IMR-90 (cell line): Measurements from ENCODE around the gene CCDC182. TPM values are rescaled to one million over a fixed set of nuclear protein-coding genes. Genes with fewer than 3 reads are reported as not detected.

Experiments used
- ATAC-seq: fragments of 200-7000 bp; cut with Tn5 transposase; 2 replicates; pipeline ENCODE4 v1.9.1; 2020; ENCODE audit warnings: low read depth, mild to moderate bottlenecking, moderate library complexity
- BruUV-seq: library from RNA; stranded (reverse); fragments of 400-500 nt; replicated peaks from 2 replicates; lab custom pipeline; 2021; lab: Mats Ljungman, UMichigan
- CTCF ChIA-PET: fragments of 300-600 bp; formaldehyde crosslinking; extraction: SDS; loops from one replicate; lab custom pipeline; 2021; ENCODE audit warnings: antibody characterized with exemption; lab: Yijun Ruan, JAX
- POLR2A ChIA-PET: fragments of 300-600 bp; sonication (Branson Sonifier 250); formaldehyde crosslinking; loops from one replicate; lab custom pipeline; 2022; ENCODE audit warnings: antibody characterized with exemption; ENCODE audit not compliant: unreplicated experiment; lab: Charles Lee
- DNase-seq: peaks from one replicate; pipeline ENCODE4 v3.0.0; 2013
- H2AFZ ChIP-seq: replicated peaks from 2 replicates; pipeline ENCODE3; 2013; ENCODE audit warnings: low read length, mild to moderate bottlenecking; ENCODE audit not compliant: poor library complexity
- H2AK5ac ChIP-seq: 2 replicates; pipeline ENCODE4 v1.6.1; 2013; ENCODE audit warnings: low read depth, low read length, inconsistent platforms
- H2AK9ac ChIP-seq: replicated peaks from 2 replicates; pipeline ENCODE3; 2013; ENCODE audit warnings: mild to moderate bottlenecking, low read depth, low read length, moderate library complexity; ENCODE audit not compliant: poor library complexity
- H2BK120ac ChIP-seq: 2 replicates; pipeline ENCODE4 v1.6.1; 2013; ENCODE audit warnings: low read depth, low read length, inconsistent platforms
- H2BK15ac ChIP-seq: 3 replicates; pipeline ENCODE4 v1.6.1; 2013; ENCODE audit warnings: low read depth, low read length, inconsistent platforms
- H2BK20ac ChIP-seq: 2 replicates; pipeline ENCODE4 v1.6.1; 2013; ENCODE audit warnings: low read depth, mild to moderate bottlenecking, inconsistent platforms, low read length, moderate library complexity
- H2BK5ac ChIP-seq: 2 replicates; pipeline ENCODE4 v1.6.1; 2013; ENCODE audit warnings: mild to moderate bottlenecking, low read depth, low read length, inconsistent platforms; ENCODE audit not compliant: poor library complexity, severe bottlenecking
- H3K14ac ChIP-seq: replicated peaks from 2 replicates; pipeline ENCODE4 v1.6.1; 2013; ENCODE audit warnings: low read depth, low read length, inconsistent platforms
- H3K18ac ChIP-seq: 2 replicates; pipeline ENCODE4 v1.6.1; 2013; ENCODE audit warnings: low read depth, low read length, control low read depth
- H3K23ac ChIP-seq: 2 replicates; pipeline ENCODE4 v1.6.1; 2013; ENCODE audit warnings: low read depth, low read length, inconsistent platforms
- H3K27ac ChIP-seq: 2 replicates; pipeline ENCODE4 v1.5.1; 2013; ENCODE audit warnings: mild to moderate bottlenecking, control low read depth, low read length; ENCODE audit not compliant: insufficient read depth
- H3K27me3 ChIP-seq: 2 replicates; pipeline ENCODE4 v1.6.1; 2013; ENCODE audit warnings: low read length; ENCODE audit not compliant: control insufficient read depth, insufficient read depth
- H3K36me3 ChIP-seq: 2 replicates; pipeline ENCODE4 v1.6.1; 2013; ENCODE audit warnings: low read length, mixed read lengths; ENCODE audit not compliant: control insufficient read depth, insufficient read depth
- H3K4ac ChIP-seq: 2 replicates; pipeline ENCODE4 v1.6.1; 2013; ENCODE audit warnings: low read depth, low read length, inconsistent platforms
- H3K4me1 ChIP-seq: 2 replicates; pipeline ENCODE4 v1.6.1; 2013; ENCODE audit warnings: low read length, mixed read lengths; ENCODE audit not compliant: control insufficient read depth, insufficient read depth
- H3K4me2 ChIP-seq: 2 replicates; pipeline ENCODE4 v1.6.1; 2013; ENCODE audit warnings: low read depth, mild to moderate bottlenecking, control low read depth, low read length, moderate library complexity
- H3K4me3 ChIP-seq: 2 replicates; pipeline ENCODE4 v1.5.1; 2013; ENCODE audit warnings: low read depth, mild to moderate bottlenecking, control low read depth, low read length, moderate library complexity; ENCODE audit not compliant: insufficient read depth
- H3K56ac ChIP-seq: 2 replicates; pipeline ENCODE4 v1.6.1; 2013; ENCODE audit warnings: low read length, inconsistent platforms; ENCODE audit not compliant: insufficient read depth; ENCODE audit errors: extremely low read depth
- H3K79me1 ChIP-seq, 2 experiments: 2 replicates each; pipeline ENCODE4 v1.6.1; 2013; ENCODE audit warnings: low read length in 2 of 2, inconsistent platforms in 1 of 2, low read depth in 1 of 2
- H3K9ac ChIP-seq: 2 replicates; pipeline ENCODE4 v1.6.1; 2013; ENCODE audit warnings: low read depth, low read length, control low read depth
- H3K9me1 ChIP-seq: 2 replicates; pipeline ENCODE4 v1.6.1; 2013; ENCODE audit warnings: low read length, inconsistent platforms; ENCODE audit not compliant: insufficient read depth
- H3K9me3 ChIP-seq: 2 replicates; pipeline ENCODE4 v1.6.1; 2013; ENCODE audit warnings: low read length; ENCODE audit not compliant: control insufficient read depth, insufficient read depth
- H4K20me1 ChIP-seq: 2 replicates; pipeline ENCODE4 v1.6.1; 2013; ENCODE audit warnings: low read length, inconsistent platforms; ENCODE audit not compliant: insufficient read depth
- H4K5ac ChIP-seq: 2 replicates; pipeline ENCODE4 v1.6.1; 2013; ENCODE audit warnings: mild to moderate bottlenecking, low read depth, low read length, control low read depth
- H4K8ac ChIP-seq, 2 experiments: 2 replicates each; pipeline ENCODE4 v1.6.1; 2013; ENCODE audit warnings: low read depth in 2 of 2, low read length in 2 of 2, control low read depth in 1 of 2, inconsistent platforms in 1 of 2
- H4K91ac ChIP-seq: 2 replicates; pipeline ENCODE4 v1.6.1; 2013; ENCODE audit warnings: low read depth, low read length, inconsistent platforms; ENCODE audit not compliant: insufficient read depth
- BHLHE40 ChIP-seq: fragments of 150-350 bp; IDR thresholded peaks from 2 replicates; pipeline ENCODE4 v1.6.1; 2016; ENCODE audit warnings: mild to moderate bottlenecking, low read depth, low read length
- CEBPB ChIP-seq: IDR thresholded peaks from 2 replicates; pipeline ENCODE4 v1.6.1; 2012; ENCODE audit warnings: low read depth, low read length, improper control_type of control experiment
- CHD1 ChIP-seq: IDR thresholded peaks from 2 replicates; pipeline ENCODE4 v1.6.1; 2012; ENCODE audit warnings: low read depth, low read length, improper control_type of control experiment
- CTCF ChIP-seq: conservative IDR thresholded peaks from 2 replicates; pipeline ENCODE4 v1.5.1; 2012; ENCODE audit warnings: mild to moderate bottlenecking, low read depth, low read length, improper control_type of control experiment
- ELK1 ChIP-seq: fragments of 150-350 bp; IDR thresholded peaks from 2 replicates; pipeline ENCODE4 v1.6.1; 2016; ENCODE audit warnings: low read depth, mild to moderate bottlenecking, low read length, moderate library complexity, borderline replicate concordance
- FOS ChIP-seq: fragments of 150-350 bp; IDR thresholded peaks from 2 replicates; pipeline ENCODE4 v1.6.1; 2016; ENCODE audit warnings: low read depth, low read length
- MAFK ChIP-seq: IDR thresholded peaks from 2 replicates; pipeline ENCODE4 v1.6.1; 2012; ENCODE audit warnings: low read depth, low read length, improper control_type of control experiment
- MAZ ChIP-seq: IDR thresholded peaks from 2 replicates; pipeline ENCODE4 v1.6.1; 2012; ENCODE audit warnings: low read depth, mild to moderate bottlenecking, low read length, improper control_type of control experiment, moderate library complexity, borderline replicate concordance
- MXI1 ChIP-seq: IDR thresholded peaks from 2 replicates; pipeline ENCODE4 v1.6.1; 2012; ENCODE audit warnings: low read depth, mild to moderate bottlenecking, low read length, moderate library complexity, borderline replicate concordance
- NFE2L2 ChIP-seq: fragments of 150-350 bp; IDR thresholded peaks from 2 replicates; pipeline ENCODE4 v1.6.1; 2016; ENCODE audit warnings: low read depth, mild to moderate bottlenecking, low read length
- POLR2A ChIP-seq: IDR thresholded peaks from 2 replicates; pipeline ENCODE4 v1.6.1; 2012; ENCODE audit warnings: mild to moderate bottlenecking, low read depth, low read length
- RAD21 ChIP-seq: IDR thresholded peaks from 2 replicates; pipeline ENCODE4 v1.6.1; 2012; ENCODE audit warnings: low read length, improper control_type of control experiment
- RCOR1 ChIP-seq: IDR thresholded peaks from 2 replicates; pipeline ENCODE4 v1.6.1; 2012; ENCODE audit warnings: mild to moderate bottlenecking, low read length, improper control_type of control experiment; ENCODE audit not compliant: insufficient replicate concordance
- RFX5 ChIP-seq: IDR thresholded peaks from 2 replicates; pipeline ENCODE4 v1.8.0; 2012; ENCODE audit warnings: low read depth, mild to moderate bottlenecking, low read length, moderate library complexity
- SMC3 ChIP-seq: fragments of 150-350 bp; IDR thresholded peaks from 2 replicates; pipeline ENCODE4 v1.6.1; 2016; ENCODE audit warnings: low read depth, mild to moderate bottlenecking, antibody characterized with exemption, low read length, moderate library complexity
- USF2 ChIP-seq: fragments of 150-350 bp; IDR thresholded peaks from 2 replicates; pipeline ENCODE4 v1.6.1; 2017; ENCODE audit warnings: mild to moderate bottlenecking, antibody characterized with exemption, low read length, low read depth
- WGBS, 2 experiments: methylation state at CpG; one replicate each; pipeline versions ENCODE4 v1.1.5 to v1.1.7; 2013; ENCODE audit warnings: missing lambda C conversion rate in 2 of 2; ENCODE audit not compliant: insufficient read length in 1 of 2; ENCODE audit errors: extremely low coverage in 2 of 2; 5-methylcytosine and 5-hydroxymethylcytosine counted together
- dilution Hi-C: fragments of 300-500 bp; cut with HindIII; formaldehyde crosslinking; loops from one replicate; pipeline ENCODE4 v1.14.3; 2018; ENCODE audit warnings: low sequenced_read_pairs; ENCODE audit not compliant: unreplicated experiment
- in situ Hi-C: fragments of 300-500 bp; cut with MboI; formaldehyde crosslinking; loops from 3 replicates; pipeline ENCODE4 v1.14.3; 2019; ENCODE audit warnings: low sequenced_read_pairs, inconsistent platforms, mixed read lengths
- intact Hi-C: fragments of 100-400 bp; cut with micrococcal nuclease; formaldehyde crosslinking; loops from 2 replicates; pipeline ENCODE4 v1.10.0; 2022
- polyA plus RNA-seq, 3 experiments: library from polyadenylated mRNA; depleted of rRNA; stranded (reverse); fragments of >200 nt; gene quantifications; 2 replicates each; pipeline ENCODE4 v1.2.3, GENCODE V29; 2012; ENCODE audit warnings: low replicate concordance in 1 of 3
- total RNA-seq: library from RNA; depleted of rRNA; stranded (reverse); fragments of >200 nt; gene quantifications from 2 replicates; pipeline ENCODE4 v1.2.3, GENCODE V29; 2012

The CCDC182 gene
- total and polyA plus RNA-seq, 2 of the 4 experiments (the other 2 are of a cell fraction): not detected

GRCh38 chr17:57749701-57750100 lies 4.6 kb upstream of the CCDC182 start:
- no peak overlapping the region for H3K4me3 ChIP-seq
- 90% methylated on average over 2 of the region's 3 CpGs; no CpG with 5 or more reads in 1 of the 2 experiments for WGBS, 2 experiments
- H3K4me2 ChIP-seq: no peak overlapping the region
- H3K27me3 ChIP-seq: peaks cover 36% of the 10 kb centered on the region
- no peak overlapping the region for H3K56ac ChIP-seq
- in situ Hi-C loops (loop anchor here (10.0 kb wide), 3 partner anchors 155 to 625 kb away; no protein-coding TSS in a partner anchor), dilution Hi-C loops (no loop called here), intact Hi-C loops (no loop called here)
- POLR2A ChIA-PET: no interaction called here
- no peak overlapping the region for H2BK20ac ChIP-seq
- no peak overlapping the region for H4K5ac ChIP-seq
- no peak overlapping the region for H2AK9ac ChIP-seq
- H3K23ac ChIP-seq: no peak overlapping the region
- DNase-seq: no peak
- no peaks in the 10 kb centered on the region for H4K20me1 ChIP-seq
- no peaks in the 10 kb centered on the region for H3K79me1 ChIP-seq
- no peak overlapping the region for H2AK5ac ChIP-seq
- H3K27ac ChIP-seq: no peak overlapping the region
- H3K9me1 ChIP-seq: no peaks in the 10 kb centered on the region
- no peak overlapping the region for H2AFZ ChIP-seq
- H3K4me1 ChIP-seq: no peaks in the 10 kb centered on the region
- no peak overlapping the region for H3K14ac ChIP-seq
- H2BK5ac ChIP-seq: no peak overlapping the region
- no peak overlapping the region for H3K4ac ChIP-seq
- no peaks in the 10 kb centered on the region for H3K9me3 ChIP-seq
- CTCF ChIA-PET: interaction anchor here (0.7 kb wide), 1 partner anchor 164 kb away, joined by 3 read pairs; no protein-coding TSS in a partner anchor
- no peak overlapping the region for H4K8ac ChIP-seq
- H4K91ac ChIP-seq: no peak overlapping the region
- BruUV-seq: no TSS peak
- ATAC-seq: no peak
- no peaks in the 10 kb centered on the region for H3K36me3 ChIP-seq
- no peak overlapping the region for H3K18ac ChIP-seq
- TF ChIP-seq MXI1: no peak
- TF ChIP-seq MAZ: no peak
- TF ChIP-seq RFX5: no peak
- no peak for TF ChIP-seq RCOR1
- TF ChIP-seq CHD1: no peak
- no peak for TF ChIP-seq USF2
- no peak for TF ChIP-seq CTCF
- TF ChIP-seq SMC3: no peak
- no peak for TF ChIP-seq POLR2A
- no peak for TF ChIP-seq RAD21
- TF ChIP-seq FOS: no peak
- TF ChIP-seq NFE2L2: no peak
- TF ChIP-seq MAFK: no peak
- TF ChIP-seq CEBPB: no peak
- no peak for TF ChIP-seq ELK1
- TF ChIP-seq BHLHE40: no peak
- no peak overlapping the region for H2BK120ac ChIP-seq
- no peak overlapping the region for H2BK15ac ChIP-seq
- H3K9ac ChIP-seq: no peak overlapping the region
